ENCODE results near the gene LCP2. TPM values are rescaled to one million over a fixed set of nuclear protein-coding genes. Genes with fewer than 3 reads are reported as not detected.
A peak's percentile ranks its signal among the peaks of the same experiment; 100 is the strongest.

Gene LCP2
- total and polyA plus RNA-seq, 2 donors from 2014 or later, result 4.6 to 48.8 TPM

DNA sequence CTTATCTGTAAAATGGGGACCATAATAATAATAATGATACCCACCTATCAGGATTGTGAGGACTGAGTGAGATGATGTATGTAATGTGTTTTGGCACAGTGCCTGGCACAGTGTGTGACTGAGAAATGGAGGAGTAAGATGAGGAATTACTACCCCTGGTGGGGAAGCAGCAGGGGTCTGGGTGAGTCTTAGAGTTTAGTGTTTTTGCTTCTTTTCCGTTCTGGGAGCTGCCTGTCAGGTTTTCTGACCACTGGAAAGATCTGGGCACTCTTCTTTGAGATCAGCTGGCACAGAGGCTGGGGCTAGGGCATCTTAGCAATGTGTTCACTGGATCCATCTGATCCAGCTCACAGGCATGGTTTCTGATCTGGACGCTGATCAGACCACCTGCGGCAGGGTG lies 8.5 kb downstream of the LCP2 start:
- Histone ChIP-seq H3K4me3 (ENCODE audit: low read length in 3 of 3) (no peak overlapping the region), H3K9me3 (ENCODE audit: control insufficient read depth in 2 of 3, insufficient read depth in 1 of 3, low read length in 3 of 3) (peaks cover 0 to 2% (median 0%) of the 10 kb centered on the region in 3 donors), H3K27me3 (ENCODE audit: control insufficient read depth, insufficient read depth, low read length) (no peaks in the 10 kb centered on the region), H3K4me1 (ENCODE audit: control insufficient read depth in 2 of 3, insufficient read depth in 2 of 3, low read depth in 1 of 3, low read length in 3 of 3) (peaks cover 0 to 7% (median 0%) of the 10 kb centered on the region in 3 donors), H3K36me3 (ENCODE audit: control insufficient read depth in 2 of 3, insufficient read depth in 3 of 3, low read length in 3 of 3) (no peaks in the 10 kb centered on the region), H3K9ac (ENCODE audit: low read length in 3 of 3) (no peak overlapping the region), H3K27ac (ENCODE audit: low read depth in 2 of 2, low read length in 2 of 2) (no peak overlapping the region)
- FAIRE-seq, result no peak
- TF ChIP-seq, protein P1, sequence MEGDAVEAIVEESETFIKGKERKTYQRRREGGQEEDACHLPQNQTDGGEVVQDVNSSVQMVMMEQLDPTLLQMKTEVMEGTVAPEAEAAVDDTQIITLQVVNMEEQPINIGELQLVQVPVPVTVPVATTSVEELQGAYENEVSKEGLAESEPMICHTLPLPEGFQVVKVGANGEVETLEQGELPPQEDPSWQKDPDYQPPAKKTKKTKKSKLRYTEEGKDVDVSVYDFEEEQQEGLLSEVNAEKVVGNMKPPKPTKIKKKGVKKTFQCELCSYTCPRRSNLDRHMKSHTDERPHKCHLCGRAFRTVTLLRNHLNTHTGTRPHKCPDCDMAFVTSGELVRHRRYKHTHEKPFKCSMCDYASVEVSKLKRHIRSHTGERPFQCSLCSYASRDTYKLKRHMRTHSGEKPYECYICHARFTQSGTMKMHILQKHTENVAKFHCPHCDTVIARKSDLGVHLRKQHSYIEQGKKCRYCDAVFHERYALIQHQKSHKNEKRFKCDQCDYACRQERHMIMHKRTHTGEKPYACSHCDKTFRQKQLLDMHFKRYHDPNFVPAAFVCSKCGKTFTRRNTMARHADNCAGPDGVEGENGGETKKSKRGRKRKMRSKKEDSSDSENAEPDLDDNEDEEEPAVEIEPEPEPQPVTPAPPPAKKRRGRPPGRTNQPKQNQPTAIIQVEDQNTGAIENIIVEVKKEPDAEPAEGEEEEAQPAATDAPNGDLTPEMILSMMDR (IDR thresholded peaks at IDR 0.05; ENCODE audit: borderline replicate concordance, extremely low read depth, insufficient read depth), result no peak
- DNase-seq, result no peak
- intact Hi-C loops (cut with DNase I), result no loop called here

DNA sequence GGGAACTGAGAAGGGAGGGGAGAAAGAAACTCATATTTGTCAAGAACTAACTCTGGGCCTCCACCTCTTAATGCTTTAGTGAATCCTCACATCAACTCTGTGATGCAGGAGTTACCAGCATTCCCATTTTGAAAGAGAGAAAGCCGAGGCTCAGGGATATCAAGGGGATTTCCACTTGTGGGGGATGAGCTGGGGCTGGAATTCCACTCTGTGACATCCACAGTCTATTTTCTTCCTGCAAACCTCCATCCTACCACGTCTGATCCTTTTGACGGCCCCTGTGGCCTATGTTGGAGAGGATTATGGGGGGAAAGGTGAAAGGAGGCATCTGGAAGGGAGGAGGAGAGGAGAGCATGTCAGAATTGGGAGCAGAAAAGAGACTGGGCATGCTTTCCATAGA lies 9.0 kb downstream of the LCP2 start:
- Histone ChIP-seq H3K9ac (ENCODE audit: low read length in 3 of 3) (no peak overlapping the region), H3K4me3 (ENCODE audit: low read length in 3 of 3) (no peak overlapping the region), H3K9me3 (ENCODE audit: control insufficient read depth in 2 of 3, insufficient read depth in 1 of 3, low read length in 3 of 3) (peaks cover 0 to 2% (median 0%) of the 10 kb centered on the region in 3 donors), H3K4me1 (ENCODE audit: control insufficient read depth in 2 of 3, insufficient read depth in 2 of 3, low read depth in 1 of 3, low read length in 3 of 3) (peaks cover 0 to 7% (median 0%) of the 10 kb centered on the region in 3 donors), H3K27me3 (ENCODE audit: control insufficient read depth, insufficient read depth, low read length) (no peaks in the 10 kb centered on the region), H3K36me3 (ENCODE audit: control insufficient read depth in 2 of 3, insufficient read depth in 3 of 3, low read length in 3 of 3) (no peaks in the 10 kb centered on the region), H3K27ac (ENCODE audit: low read depth in 2 of 2, low read length in 2 of 2) (no peak overlapping the region)
- FAIRE-seq, result no peak
- TF ChIP-seq, protein P1 (IDR thresholded peaks at IDR 0.05; ENCODE audit: borderline replicate concordance, extremely low read depth, insufficient read depth), result no peak
- no peak for DNase-seq
- intact Hi-C loops (cut with DNase I), result no loop called here

DNA sequence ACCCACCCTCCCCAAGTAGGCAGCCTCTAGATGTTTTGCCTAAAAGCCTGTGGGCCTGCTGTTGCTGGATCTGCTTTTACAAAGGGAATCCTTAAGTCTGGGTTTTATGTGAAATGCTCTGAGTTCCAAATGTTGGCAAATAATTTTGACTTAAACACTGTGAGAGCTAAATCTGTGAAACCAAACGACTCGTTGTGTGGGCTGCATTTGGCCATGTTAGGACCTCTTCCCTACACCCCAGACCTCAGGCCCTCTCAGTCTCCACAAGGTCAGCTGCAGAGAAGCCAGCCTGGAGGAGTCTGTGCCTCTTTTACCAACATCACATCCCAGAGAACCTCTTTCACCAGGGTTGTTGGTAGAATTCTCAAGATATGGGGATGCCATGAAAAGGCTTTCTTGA lies 9.4 kb downstream of the LCP2 start:
- no peak for DNase-seq
- Histone ChIP-seq H3K4me3 (ENCODE audit: low read length in 3 of 3) (no peak overlapping the region), H3K36me3 (ENCODE audit: control insufficient read depth in 2 of 3, insufficient read depth in 3 of 3, low read length in 3 of 3) (no peaks in the 10 kb centered on the region), H3K27ac (ENCODE audit: low read depth in 2 of 2, low read length in 2 of 2) (no peak overlapping the region), H3K4me1 (ENCODE audit: control insufficient read depth in 2 of 3, insufficient read depth in 2 of 3, low read depth in 1 of 3, low read length in 3 of 3) (peaks cover 0 to 7% (median 0%) of the 10 kb centered on the region in 3 donors), H3K9ac (ENCODE audit: low read length in 3 of 3) (no peak overlapping the region), H3K9me3 (ENCODE audit: control insufficient read depth in 2 of 3, insufficient read depth in 1 of 3, low read length in 3 of 3) (peaks cover 0 to 2% (median 0%) of the 10 kb centered on the region in 3 donors), H3K27me3 (ENCODE audit: control insufficient read depth, insufficient read depth, low read length) (no peaks in the 10 kb centered on the region)
- FAIRE-seq, result no peak
- TF ChIP-seq, protein P1 (IDR thresholded peaks at IDR 0.05; ENCODE audit: borderline replicate concordance, extremely low read depth, insufficient read depth), result no peak
- intact Hi-C loops (cut with DNase I), result no loop called here

DNA sequence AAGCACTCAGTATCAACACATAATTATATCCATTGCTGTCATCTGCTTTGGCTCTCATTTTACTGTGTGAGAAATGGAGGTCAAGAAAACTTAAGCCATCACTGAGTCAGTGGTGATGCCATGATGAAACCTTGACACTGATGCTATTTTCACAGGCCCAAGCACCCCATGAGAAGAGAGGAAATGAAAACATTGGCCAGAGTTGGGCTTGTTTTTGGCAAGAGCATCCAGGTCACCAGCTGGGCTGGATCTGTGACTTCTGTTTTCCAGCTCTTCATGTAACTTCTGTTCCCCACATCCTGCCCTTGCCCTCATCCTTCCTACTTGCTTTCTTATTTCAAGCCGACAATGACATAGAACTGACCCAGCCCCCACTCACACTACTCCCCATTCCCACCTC lies 10.0 kb downstream of the LCP2 start:
- H3K4me3 ChIP-seq (ENCODE audit: low read length in 3 of 3), result no peak overlapping the region
- H3K36me3 ChIP-seq (ENCODE audit: control insufficient read depth in 2 of 3, insufficient read depth in 3 of 3, low read length in 3 of 3), result no peaks in the 10 kb centered on the region
- H3K4me1 ChIP-seq (ENCODE audit: control insufficient read depth in 2 of 3, insufficient read depth in 2 of 3, low read depth in 1 of 3, low read length in 3 of 3), result peaks cover 0 to 7% (median 0%) of the 10 kb centered on the region in 3 donors
- TF ChIP-seq, protein P1 (IDR thresholded peaks at IDR 0.05; ENCODE audit: borderline replicate concordance, extremely low read depth, insufficient read depth), result no peak
- no peak overlapping the region for H3K9ac ChIP-seq (ENCODE audit: low read length in 3 of 3)
- intact Hi-C loops (cut with DNase I), result no loop called here
- peaks cover 0 to 2% (median 0%) of the 10 kb centered on the region in 3 donors for H3K9me3 ChIP-seq (ENCODE audit: control insufficient read depth in 2 of 3, insufficient read depth in 1 of 3, low read length in 3 of 3)
- DNase-seq, result peak in 2 of 5 donors; percentile 69 to 82
- FAIRE-seq, result no peak
- no peaks in the 10 kb centered on the region for H3K27me3 ChIP-seq (ENCODE audit: control insufficient read depth, insufficient read depth, low read length)
- peak overlapping the region in 1 of 2 donors; percentile 65 for H3K27ac ChIP-seq (ENCODE audit: low read depth in 2 of 2, low read length in 2 of 2)

Data from kidney (tissue), 14 donors.